HG03432 (cell line): ENCODE measurements around the gene OXLD1.

ENCODE experiments used
- ATAC-seq: cut with Tn5 transposase; IDR thresholded peaks from one replicate; pipeline ENCODE4 v1.9.1; 2021; ENCODE audit warnings: mild to moderate bottlenecking, moderate library complexity; ENCODE audit not compliant: unreplicated experiment

OXLD1 gene

GRCh38 chr17:81666342-81667191 is at the start of gene OXLD1, which contains the start of gene CCDC137:
TSS of gene OXLD1 (minus strand) at chr17:81666605. CDS start at chr17:81666577, 28 bp downstream.
TSS of gene CCDC137 (plus strand) at chr17:81666737. CDS start at chr17:81666767, 30 bp downstream.
- peak; percentile 89 for ATAC-seq

- no peak for ATAC-seq
Observed at GRCh38 chr17:81715107-81715871, 48.9 kb upstream of the OXLD1 start.

DNA sequence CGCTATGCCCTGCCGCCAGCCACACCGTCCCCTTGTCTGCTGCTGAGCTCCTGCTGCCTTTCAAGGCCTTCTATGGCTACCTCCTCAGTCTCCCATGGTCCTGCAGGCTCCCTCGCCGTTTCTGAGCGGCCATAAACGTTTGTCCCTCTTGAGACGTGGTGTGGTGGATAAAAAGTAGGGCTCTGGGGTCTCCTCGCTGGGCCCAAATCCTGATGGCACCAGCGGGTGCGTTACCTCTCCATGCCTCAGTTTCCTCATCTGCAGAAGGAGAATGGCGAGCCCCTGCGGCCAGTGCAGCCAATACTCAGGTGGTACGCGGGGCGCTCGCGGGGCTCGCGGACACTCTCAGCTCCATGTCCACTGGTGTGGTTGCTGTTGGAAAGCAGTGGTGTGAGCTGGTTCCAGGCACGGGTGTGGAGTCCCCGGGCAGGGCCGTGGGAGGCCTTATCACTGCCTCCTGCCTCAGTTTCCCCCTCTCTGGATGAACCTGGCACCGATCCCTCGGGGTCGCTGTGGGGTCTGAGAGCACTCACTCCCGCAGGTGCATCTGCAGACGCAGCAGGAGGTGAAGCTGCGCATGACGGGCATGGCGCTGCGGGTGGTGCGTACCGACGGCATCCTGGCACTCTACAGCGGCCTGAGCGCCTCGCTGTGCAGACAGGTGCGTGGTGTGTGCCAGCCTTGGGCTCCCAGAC is 48.2 kb upstream of the OXLD1 start:
- no peak for ATAC-seq

GRCh38 chr17:81713556-81714411 is 47.4 kb upstream of the OXLD1 start:
- ATAC-seq, result no peak

DNA sequence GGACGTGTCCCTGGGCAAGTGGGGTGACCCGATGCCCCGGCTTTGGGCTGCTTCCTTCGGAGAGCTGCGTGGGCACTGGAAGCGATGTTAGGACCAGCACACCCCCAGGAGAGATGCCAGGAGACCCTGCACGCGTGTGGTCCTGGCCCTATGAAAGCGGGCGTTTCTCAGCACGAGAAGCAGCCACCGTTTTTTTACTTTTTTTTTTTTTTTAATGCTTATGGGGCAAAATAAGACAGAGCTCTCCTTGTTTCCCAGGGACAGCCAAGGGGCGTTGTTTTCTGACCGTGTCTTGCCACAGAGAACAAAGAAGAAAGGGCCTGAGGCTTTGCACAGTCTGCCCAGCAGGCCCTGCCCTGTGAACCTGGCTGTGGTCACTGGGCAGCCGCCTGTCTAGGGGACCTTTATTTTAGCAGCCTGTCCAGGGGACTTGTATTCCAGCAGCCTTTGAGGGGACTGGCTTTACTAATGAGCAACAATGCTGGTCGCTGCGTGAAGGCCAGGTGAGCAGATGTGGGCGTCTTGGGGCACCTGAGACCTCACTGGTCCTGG is 46.7 kb upstream of the OXLD1 start:
- ATAC-seq, result no peak

DNA sequence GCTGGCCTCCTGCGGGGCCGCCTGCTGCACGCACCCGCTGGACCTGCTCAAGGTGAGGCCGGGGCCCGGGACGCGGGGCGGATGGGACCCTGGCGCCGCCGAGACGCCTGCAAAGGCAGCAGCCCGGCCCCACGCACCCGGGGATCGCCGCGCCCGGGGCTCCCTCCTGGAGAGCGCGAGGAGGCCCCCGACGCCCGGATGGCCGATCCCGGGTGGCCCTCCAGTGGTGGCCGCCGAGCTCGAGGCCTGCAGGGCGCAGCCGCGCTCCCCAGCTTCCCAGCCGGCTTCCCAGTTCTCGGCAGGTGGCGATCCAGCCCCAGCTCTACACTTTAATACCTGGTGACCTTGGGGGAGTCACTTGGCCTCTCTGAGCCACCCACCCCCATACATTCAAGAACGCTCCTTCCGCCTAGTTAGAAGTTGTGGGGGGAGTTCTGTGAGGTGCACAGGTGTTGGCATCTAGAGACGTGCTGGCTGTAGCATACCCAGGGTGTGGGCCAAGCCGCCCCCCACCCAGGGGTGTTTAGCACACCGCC is 46.1 kb upstream of the OXLD1 start:
- peak; percentile 14 for ATAC-seq

DNA sequence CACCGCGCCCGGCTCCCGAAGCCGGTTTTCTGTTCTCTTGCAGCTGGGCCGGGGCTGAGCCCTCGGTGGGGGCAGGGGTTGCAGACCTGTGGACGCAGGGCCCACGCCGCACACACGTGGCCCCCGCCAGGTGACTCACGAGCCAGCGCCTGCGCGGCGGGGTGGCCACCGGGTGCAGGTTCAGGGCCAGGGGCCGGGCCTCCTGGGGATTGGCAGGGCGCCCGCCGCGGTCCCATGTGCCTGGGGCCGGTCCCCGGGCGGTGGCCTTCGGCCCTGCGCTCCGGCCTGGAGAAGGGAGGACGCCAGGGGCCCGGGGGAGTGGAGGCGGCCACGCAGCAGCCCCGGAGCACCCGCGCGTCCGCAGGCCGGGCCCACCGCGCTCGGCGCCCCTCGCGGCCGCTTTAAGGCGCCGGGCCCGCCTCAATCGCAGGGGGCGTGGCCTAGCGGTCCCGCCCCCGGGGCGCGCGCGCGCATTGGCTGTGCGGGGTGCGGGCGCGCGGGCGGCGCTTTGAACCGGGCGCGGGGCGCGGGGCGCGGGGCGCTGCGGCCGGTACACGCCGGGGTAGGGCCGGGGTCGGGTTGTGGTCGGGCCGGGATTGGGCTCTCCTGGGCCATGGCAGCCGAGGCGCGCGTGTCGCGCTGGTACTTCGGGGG is 45.5 kb upstream of the OXLD1 start, which contains the start of gene SLC25A10:
Gene SLC25A10 (plus strand): TSS at position 471 of the 654 bp plus-strand sequence. CDS start 143 bp downstream, at position 614.
- peak; percentile 62 for ATAC-seq

GRCh38 chr17:81710514-81711308 is 44.3 kb upstream of the OXLD1 start:
- ATAC-seq, result no peak

DNA sequence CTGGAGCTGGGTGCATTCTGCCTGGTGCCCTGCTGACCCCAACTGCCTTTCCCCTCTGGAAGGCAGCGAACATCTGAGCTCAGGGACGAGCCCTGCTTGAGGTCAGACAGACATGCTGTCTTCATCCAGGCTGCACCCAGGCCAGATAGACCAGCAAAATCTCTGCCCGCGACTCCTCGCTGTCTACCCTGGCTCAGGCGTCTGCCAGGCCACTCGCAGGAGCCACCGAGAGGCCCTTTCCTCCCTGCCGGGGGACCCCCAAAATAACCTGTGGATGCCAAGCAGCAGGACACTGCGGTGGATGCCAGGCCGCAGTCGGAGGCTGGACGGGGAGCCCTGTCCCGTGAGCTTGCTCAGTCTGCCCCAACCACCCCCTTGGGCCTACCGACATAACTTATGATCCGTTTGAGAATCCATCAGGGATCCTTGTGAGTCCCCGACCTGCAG is 42.4 kb upstream of the OXLD1 start:
- no peak for ATAC-seq

DNA sequence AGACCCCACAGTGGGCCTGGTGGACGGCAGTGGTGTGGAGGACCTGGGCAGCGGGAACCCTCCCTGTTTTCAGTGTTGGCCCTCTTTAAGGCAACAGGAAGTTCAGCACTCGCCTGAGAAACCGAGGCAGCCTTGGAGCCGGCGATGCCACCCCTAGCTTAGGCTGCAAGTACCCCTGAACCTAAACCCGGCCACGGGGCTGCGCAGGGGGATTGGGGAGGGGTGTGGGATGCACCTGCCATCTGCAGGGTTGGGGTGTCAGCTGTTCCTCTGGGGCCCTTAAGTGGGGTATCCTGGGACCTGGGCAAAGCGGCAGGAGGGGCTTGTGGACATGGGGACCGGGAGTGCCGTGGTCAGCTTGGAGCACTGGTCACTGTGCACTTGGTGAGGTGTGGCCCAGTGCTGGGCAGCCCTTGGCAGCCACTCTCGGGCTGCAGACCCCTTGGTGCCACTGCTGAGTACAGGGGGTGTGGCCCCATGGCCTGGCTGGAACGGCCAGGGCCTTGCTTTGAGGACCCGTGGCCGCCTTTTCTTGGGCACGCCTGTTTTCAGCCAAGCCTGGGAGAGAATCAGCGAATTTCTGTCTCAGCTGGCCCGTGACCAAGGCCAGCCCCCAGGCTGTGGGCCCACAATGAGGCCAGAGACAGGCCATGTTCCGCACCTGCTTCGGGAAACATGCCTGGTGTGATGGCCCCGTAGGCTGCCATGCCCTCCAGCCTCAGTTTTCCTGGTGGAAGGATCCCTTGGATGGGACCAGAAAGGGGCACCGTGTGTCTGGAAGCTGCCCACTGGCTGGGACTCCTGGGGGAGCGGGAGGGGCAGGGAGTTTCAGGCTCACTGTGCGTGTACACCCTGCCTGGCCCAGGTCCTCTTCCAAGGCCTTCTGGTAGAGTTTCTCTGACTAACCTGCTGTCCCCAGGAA is 41.6 kb upstream of the OXLD1 start:
- no peak for ATAC-seq

DNA sequence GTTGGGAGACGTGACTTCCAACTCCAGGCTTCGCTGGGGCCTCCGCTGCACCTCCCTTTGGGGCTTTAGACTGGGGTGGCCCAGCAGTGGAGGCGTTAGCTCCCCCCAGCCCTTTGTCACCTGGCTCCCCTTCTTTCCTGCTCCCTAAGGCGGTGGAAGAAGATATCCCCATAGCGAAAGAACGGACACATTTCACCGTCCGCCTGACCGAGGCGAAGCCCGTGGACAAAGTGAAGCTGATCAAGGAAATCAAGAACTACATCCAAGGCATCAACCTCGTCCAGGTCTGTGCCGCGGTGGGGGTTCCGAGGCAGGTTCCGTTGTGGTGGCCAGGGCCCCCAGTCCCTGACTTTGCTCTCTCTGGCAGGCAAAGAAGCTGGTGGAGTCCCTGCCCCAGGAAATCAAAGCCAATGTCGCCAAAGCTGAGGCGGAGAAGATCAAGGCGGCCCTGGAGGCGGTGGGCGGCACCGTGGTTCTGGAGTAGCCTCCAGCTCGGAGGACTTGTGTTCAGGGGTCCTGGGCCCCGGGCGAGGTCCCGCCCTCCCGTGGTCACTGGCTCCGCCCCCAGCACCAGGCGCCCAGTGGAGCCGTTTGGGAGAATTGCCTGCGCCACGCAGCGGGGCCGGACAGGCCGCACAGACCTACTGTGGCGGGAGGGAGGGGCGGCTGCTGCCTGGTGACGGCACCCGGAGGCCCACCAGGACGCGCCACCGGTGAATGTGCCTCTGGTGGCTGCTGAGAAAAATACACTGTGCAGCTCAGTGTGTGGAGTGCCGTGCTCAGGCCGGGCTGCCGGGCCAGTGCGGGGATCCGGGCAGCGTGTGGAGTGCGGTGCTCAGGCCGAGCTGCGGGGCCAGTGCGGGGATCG is 40.6 kb upstream of the OXLD1 start:
- no peak for ATAC-seq

DNA sequence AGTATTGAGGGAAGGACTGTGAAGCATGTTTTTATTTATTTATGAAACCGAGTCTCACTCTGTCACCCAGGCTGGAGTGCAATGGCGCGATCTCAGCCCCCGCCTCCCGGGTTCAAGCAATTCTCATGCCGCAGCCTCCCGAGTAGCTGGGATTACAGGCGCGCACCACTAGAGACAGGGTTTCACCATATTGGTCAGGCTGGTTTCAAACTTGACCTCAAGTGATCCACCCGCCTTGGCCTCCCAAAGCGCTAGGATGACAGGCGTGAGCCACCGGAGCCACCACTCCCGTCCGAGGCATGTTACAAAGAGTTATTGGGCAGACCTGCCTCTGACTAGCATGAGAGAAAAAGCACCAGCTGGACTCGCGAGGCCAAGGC is 39.8 kb upstream of the OXLD1 start:
- no peak for ATAC-seq

GRCh38 chr17:81705518-81706231 is 39.3 kb upstream of the OXLD1 start:
- ATAC-seq, result no peak

- no peak for ATAC-seq
Observed at GRCh38 chr17:81703747-81704654, 37.6 kb upstream of the OXLD1 start.
